Endothelial cell of umbilical vein (primary cell): Measurements from ENCODE around the gene PTPRT.

ENCODE experiments used
- CTCF ChIP-seq, 2 donors: IDR thresholded peaks; 1 replicate in 1 of 2; 2 replicates in 1 of 2; pipeline ENCODE4 v1.5.1; 2011; ENCODE audit warnings: low read length in 2 of 2, mild to moderate bottlenecking in 2 of 2, moderate library complexity in 2 of 2, control low read depth in 1 of 2, inconsistent platforms in 1 of 2, low read depth in 1 of 2; ENCODE audit not compliant: insufficient read depth in 1 of 2; ENCODE audit errors: extremely low read depth in 1 of 2
- EZH2 ChIP-seq: IDR thresholded peaks from 2 replicates; pipeline ENCODE4 v1.6.1; 2012; ENCODE audit warnings: borderline replicate concordance, low read depth, mild to moderate bottlenecking, moderate library complexity, low read length, inconsistent platforms; ENCODE audit not compliant: severe bottlenecking

- TF ChIP-seq CTCF (IDR thresholded peaks at IDR 0.05; ENCODE audit: extremely low read depth in 1 of 2, insufficient read depth in 1 of 2, low read depth in 1 of 2, low read length in 2 of 2) (no peak), EZH2 (no peak)
Measured at GRCh38 chr20:42544926-42545325, 644.8 kb downstream of the PTPRT start.
